Glutamatergic neuron (in vitro differentiated cells): Measurements from ENCODE around the gene RPS2. TPM values are rescaled to one million over a fixed set of nuclear protein-coding genes. Genes with fewer than 3 reads are reported as not detected.
A peak's percentile ranks its signal among the peaks of the same experiment; 100 is the strongest.
"Not testable (repeated sequence)": the region's sequence is repeated elsewhere in the genome, so short reads cannot be mapped to it uniquely, and the experiment has no call there.

Source experiments
- DNase-seq: peaks from one replicate; pipeline ENCODE4 v3.0.0; 2022
- H3K27ac Mint-ChIP-seq: one replicate; pipeline ENCODE4 v1.8.0; 2020; ENCODE audit warnings: mild to moderate bottlenecking, mixed read lengths, inconsistent platforms; ENCODE audit not compliant: unreplicated experiment
- H3K27me3 Mint-ChIP-seq: one replicate; pipeline ENCODE4 v1.8.0; 2020; ENCODE audit warnings: mild to moderate bottlenecking, moderate library complexity, mixed read lengths, inconsistent platforms; ENCODE audit not compliant: unreplicated experiment
- H3K36me3 Mint-ChIP-seq: one replicate; pipeline ENCODE4 v1.8.0; 2020; ENCODE audit warnings: mild to moderate bottlenecking, mixed read lengths, inconsistent platforms; ENCODE audit not compliant: unreplicated experiment
- H3K4me1 Mint-ChIP-seq: one replicate; pipeline ENCODE4 v1.8.0; 2020; ENCODE audit warnings: mild to moderate bottlenecking, low read depth, mixed read lengths, inconsistent platforms; ENCODE audit not compliant: unreplicated experiment
- H3K4me3 Mint-ChIP-seq: one replicate; pipeline ENCODE4 v1.8.0; 2020; ENCODE audit warnings: mild to moderate bottlenecking, mixed read lengths, inconsistent platforms; ENCODE audit not compliant: unreplicated experiment
- H3K9me3 Mint-ChIP-seq: one replicate; pipeline ENCODE4 v1.8.0; 2020; ENCODE audit warnings: mild to moderate bottlenecking, moderate library complexity, mixed read lengths, inconsistent platforms; ENCODE audit not compliant: unreplicated experiment
- total RNA-seq: library from RNA; stranded (reverse); fragmentation: NEBNext Ultra II Directional; extraction: Animal tissue kit (Norgen Biotek cat#: 25700); gene quantifications from one replicate; pipeline ENCODE4 v1.2.1, GENCODE V29; 2021; ENCODE audit not compliant: unreplicated experiment
- TF ChIP-seq, protein P1 (sequence below): fragments of 200-600 bp; sonication (generic); IDR thresholded peaks from one replicate; pipeline ENCODE4 v1.5.0; 2021; ENCODE audit not compliant: partially characterized antibody, unreplicated experiment

The RPS2 gene
- total RNA-seq, 1 donor from 2014 or later = 1,772 TPM

- Mint-ChIP-seq H3K27me3 (peaks cover 1% of the 10 kb centered on the region), H3K27ac (peak overlapping the region; percentile 84), H3K4me3 (no peak overlapping the region), H3K4me1 (peaks cover 10% of the 10 kb centered on the region), H3K9me3 (peaks cover 3% of the 10 kb centered on the region), H3K36me3 (no peaks in the 10 kb centered on the region)
- TF ChIP-seq, protein P1, sequence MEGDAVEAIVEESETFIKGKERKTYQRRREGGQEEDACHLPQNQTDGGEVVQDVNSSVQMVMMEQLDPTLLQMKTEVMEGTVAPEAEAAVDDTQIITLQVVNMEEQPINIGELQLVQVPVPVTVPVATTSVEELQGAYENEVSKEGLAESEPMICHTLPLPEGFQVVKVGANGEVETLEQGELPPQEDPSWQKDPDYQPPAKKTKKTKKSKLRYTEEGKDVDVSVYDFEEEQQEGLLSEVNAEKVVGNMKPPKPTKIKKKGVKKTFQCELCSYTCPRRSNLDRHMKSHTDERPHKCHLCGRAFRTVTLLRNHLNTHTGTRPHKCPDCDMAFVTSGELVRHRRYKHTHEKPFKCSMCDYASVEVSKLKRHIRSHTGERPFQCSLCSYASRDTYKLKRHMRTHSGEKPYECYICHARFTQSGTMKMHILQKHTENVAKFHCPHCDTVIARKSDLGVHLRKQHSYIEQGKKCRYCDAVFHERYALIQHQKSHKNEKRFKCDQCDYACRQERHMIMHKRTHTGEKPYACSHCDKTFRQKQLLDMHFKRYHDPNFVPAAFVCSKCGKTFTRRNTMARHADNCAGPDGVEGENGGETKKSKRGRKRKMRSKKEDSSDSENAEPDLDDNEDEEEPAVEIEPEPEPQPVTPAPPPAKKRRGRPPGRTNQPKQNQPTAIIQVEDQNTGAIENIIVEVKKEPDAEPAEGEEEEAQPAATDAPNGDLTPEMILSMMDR = no peak
- DNase-seq = no peak
These were observed 24.1 kb downstream of the RPS2 start for GRCh38 chr16:1940273-1941161.

DNA sequence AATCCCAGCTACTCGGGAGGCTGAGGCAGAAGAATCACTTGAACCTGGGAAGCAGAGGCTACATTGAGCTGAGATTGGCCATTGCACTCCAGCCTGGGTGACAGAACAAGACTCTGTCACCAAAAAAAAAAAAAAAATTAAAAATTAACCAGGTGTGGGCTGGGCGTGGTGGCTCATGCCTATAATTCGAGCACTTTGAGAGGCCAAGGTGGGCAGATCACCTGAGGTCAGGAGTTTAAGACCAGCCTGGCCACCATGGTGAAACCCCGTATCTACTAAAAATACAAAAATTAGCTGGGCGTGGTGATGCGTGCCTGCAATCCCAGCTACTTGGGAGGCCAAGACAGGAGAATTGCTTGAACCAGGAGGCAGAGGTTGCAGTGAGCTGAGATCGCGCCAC, 24.8 kb downstream of the RPS2 start:
- not testable (repeated sequence) for H3K9me3 Mint-ChIP-seq, H3K27me3 Mint-ChIP-seq, H3K27ac Mint-ChIP-seq, H3K36me3 Mint-ChIP-seq, DNase-seq, H3K4me3 Mint-ChIP-seq
- H3K4me1 Mint-ChIP-seq = peaks cover 10% of the 10 kb centered on the region

- H3K36me3 Mint-ChIP-seq = no peaks in the 10 kb centered on the region
- no peak overlapping the region for H3K27ac Mint-ChIP-seq
These were observed 25.7 kb downstream of the RPS2 start for GRCh38 chr16:1938910-1939309.

GRCh38 chr16:1938316-1938715, 26.3 kb downstream of the RPS2 start:
- H3K9me3 Mint-ChIP-seq = no peaks in the 10 kb centered on the region
- TF ChIP-seq, protein P1 = no peak
- H3K4me1 Mint-ChIP-seq = peaks cover 8% of the 10 kb centered on the region
- H3K4me3 Mint-ChIP-seq = no peak overlapping the region
- H3K36me3 Mint-ChIP-seq = no peaks in the 10 kb centered on the region
- no peak for DNase-seq
- H3K27me3 Mint-ChIP-seq = peaks cover 1% of the 10 kb centered on the region
- no peak overlapping the region for H3K27ac Mint-ChIP-seq

More at GRCh38 chr16:1938910-1939309, 25.7 kb downstream of the RPS2 start:
- Mint-ChIP-seq H3K4me1 (peaks cover 10% of the 10 kb centered on the region), H3K4me3 (peak overlapping the region; percentile 34), H3K27me3 (peaks cover 1% of the 10 kb centered on the region), H3K9me3 (peaks cover 3% of the 10 kb centered on the region)
- DNase-seq = no peak
- TF ChIP-seq, protein P1 = no peak

- H3K4me1 Mint-ChIP-seq = peaks cover 10% of the 10 kb centered on the region
- peaks cover 1% of the 10 kb centered on the region for H3K27me3 Mint-ChIP-seq
- H3K27ac Mint-ChIP-seq = no peak overlapping the region
- H3K4me3 Mint-ChIP-seq = no peak overlapping the region
- no peaks in the 10 kb centered on the region for H3K9me3 Mint-ChIP-seq
- no peak for DNase-seq
- H3K36me3 Mint-ChIP-seq = no peaks in the 10 kb centered on the region
- TF ChIP-seq, protein P1 = no peak
These were observed 27.6 kb downstream of the RPS2 start for GRCh38 chr16:1936945-1937479.
